Fibroblast of peridontal ligament (primary cell): ENCODE measurements around the gene NELFA.

Experiments
- DNase-seq: peaks from one replicate; pipeline ENCODE4 v3.0.0-alpha.2; 2010; ENCODE audit errors: extremely low read depth

NELFA gene

GRCh38 chr4:1982124-1983052 lies 26.4 kb downstream of the NELFA start:
- no peak for DNase-seq

GRCh38 chr4:1981251-1982058 lies 27.3 kb downstream of the NELFA start:
- no peak for DNase-seq

GRCh38 chr4:1980561-1981041 lies 28.2 kb downstream of the NELFA start:
- DNase-seq = no peak

- DNase-seq = no peak
These were observed 29.1 kb downstream of the NELFA start for GRCh38 chr4:1979477-1980196.

GRCh38 chr4:1978741-1979476 lies 29.9 kb downstream of the NELFA start:
- no peak for DNase-seq

GRCh38 chr4:1978226-1978625 lies 30.5 kb downstream of the NELFA start:
- no peak for DNase-seq

GRCh38 chr4:1976416-1977352 lies 32.1 kb downstream of the NELFA start:
- no peak for DNase-seq

GRCh38 chr4:1975880-1976279 lies 32.9 kb downstream of the NELFA start:
- DNase-seq = no peak

- DNase-seq = no peak
These were observed 33.4 kb downstream of the NELFA start for GRCh38 chr4:1975391-1975801.

GRCh38 chr4:1974840-1975239 lies 33.9 kb downstream of the NELFA start:
- no peak for DNase-seq

- DNase-seq = no peak
These were observed 35.1 kb downstream of the NELFA start for GRCh38 chr4:1973661-1974060.

GRCh38 chr4:1973218-1973617 lies 35.6 kb downstream of the NELFA start:
- no peak for DNase-seq

GRCh38 chr4:1972414-1972813 lies 36.4 kb downstream of the NELFA start:
- DNase-seq = no peak

GRCh38 chr4:1971456-1972200 lies 37.1 kb downstream of the NELFA start:
- no peak for DNase-seq

GRCh38 chr4:1970926-1971325 lies 37.8 kb downstream of the NELFA start:
- no peak for DNase-seq

GRCh38 chr4:1969928-1970723 lies 38.6 kb downstream of the NELFA start:
- no peak for DNase-seq

GRCh38 chr4:1968686-1969295 lies 40.0 kb downstream of the NELFA start:
- no peak for DNase-seq

- DNase-seq = no peak
These were observed 41.1 kb downstream of the NELFA start for GRCh38 chr4:1967512-1968149.
